GM23248 (cell line): Measurements from ENCODE around the gene DUS3L. TPM values are rescaled to one million over a fixed set of nuclear protein-coding genes. Genes with fewer than 3 reads are reported as not detected.

Experiments
- DNase-seq: peaks from one replicate; pipeline ENCODE4 v3.0.0-alpha.2; 2015
- H2AFZ ChIP-seq: fragments of 200-600 bp; sonication (generic); 2 replicates; pipeline ENCODE4 v1.6.1; 2016; ENCODE audit warnings: antibody characterized with exemption
- H3F3A ChIP-seq: fragments of 200-600 bp; sonication (generic); 2 replicates; pipeline ENCODE4 v1.6.1; 2016; ENCODE audit warnings: mild to moderate bottlenecking, antibody characterized with exemption, mixed run types; ENCODE audit not compliant: insufficient read depth
- H3K27ac ChIP-seq: fragments of 200-600 bp; sonication (generic); 2 replicates; pipeline ENCODE4 v1.5.1; 2016; ENCODE audit warnings: mild to moderate bottlenecking
- H3K27me3 ChIP-seq: fragments of 200-600 bp; sonication (generic); replicated peaks from 2 replicates; pipeline ENCODE4 v1.6.1; 2016; ENCODE audit warnings: mild to moderate bottlenecking; ENCODE audit not compliant: insufficient read depth
- H3K36me3 ChIP-seq: fragments of 200-600 bp; sonication (generic); 2 replicates; pipeline ENCODE4 v1.6.1; 2016; ENCODE audit warnings: low read depth, mild to moderate bottlenecking
- H3K4me1 ChIP-seq: fragments of 200-600 bp; sonication (generic); 2 replicates; pipeline ENCODE4 v1.6.1; 2016; ENCODE audit warnings: mild to moderate bottlenecking; ENCODE audit not compliant: insufficient read depth
- H3K4me2 ChIP-seq: fragments of 200-600 bp; sonication (generic); one replicate; pipeline ENCODE4 v1.6.1; 2016; ENCODE audit warnings: mild to moderate bottlenecking; ENCODE audit not compliant: unreplicated experiment
- H3K4me3 ChIP-seq: fragments of 200-600 bp; sonication (generic); 2 replicates; pipeline ENCODE4 v1.5.1; 2016; ENCODE audit warnings: mild to moderate bottlenecking
- H3K79me2 ChIP-seq: fragments of 200-600 bp; sonication (generic); 2 replicates; pipeline ENCODE4 v1.6.1; 2016; ENCODE audit warnings: mild to moderate bottlenecking; ENCODE audit not compliant: insufficient read depth
- H3K9ac ChIP-seq: fragments of 200-600 bp; sonication (generic); 2 replicates; pipeline ENCODE4 v1.6.1; 2016; ENCODE audit warnings: mild to moderate bottlenecking
- H3K9me2 ChIP-seq: fragments of 200-600 bp; sonication (generic); 2 replicates; pipeline ENCODE4 v1.6.1; 2016; ENCODE audit warnings: mixed run types, mild to moderate bottlenecking, moderate library complexity; ENCODE audit not compliant: insufficient read depth
- H3K9me3 ChIP-seq: fragments of 200-600 bp; sonication (generic); one replicate; pipeline ENCODE4 v1.6.1; 2017; ENCODE audit warnings: low read depth
- H4K20me1 ChIP-seq: fragments of 200-600 bp; sonication (generic); 2 replicates; pipeline ENCODE4 v1.6.0; 2016; ENCODE audit not compliant: insufficient read depth
- EZH2 ChIP-seq: fragments of 200-600 bp; sonication (generic); IDR thresholded peaks from 2 replicates; pipeline ENCODE4 v1.6.1; 2018; ENCODE audit warnings: antibody characterized with exemption, mild to moderate bottlenecking; ENCODE audit not compliant: insufficient read depth, poor library complexity, severe bottlenecking
- EZH2phosphoT487 ChIP-seq: fragments of 200-600 bp; sonication (generic); IDR thresholded peaks from 2 replicates; pipeline ENCODE4 v1.6.1; 2018; ENCODE audit warnings: antibody characterized with exemption, moderate library complexity, mild to moderate bottlenecking, low read depth; ENCODE audit not compliant: insufficient read depth
- WGBS, 2 experiments: methylation state at CpG; one replicate each; pipeline ENCODE4 v1.1.6; 2015 to 2017; ENCODE audit warnings: low lambda C conversion rate in 2 of 2, low coverage in 1 of 2; ENCODE audit errors: missing lambda C conversion rate in 2 of 2; 5-methylcytosine and 5-hydroxymethylcytosine counted together
- in situ Hi-C: fragments of 300-500 bp; cut with MboI; formaldehyde crosslinking; loops from 2 replicates; pipeline ENCODE4 v1.15.0; 2020
- polyA plus RNA-seq: library from polyadenylated mRNA; unstranded; fragments of >200 nt; fragmentation: Nextera tagmentation; extraction: Ambion mirVana; gene quantifications from 2 replicates; pipeline ENCODE4 v1.2.1, GENCODE V29; 2016
- total RNA-seq: library from RNA; depleted of rRNA; stranded (reverse); fragments of >200 nt; shearing (Covaris generic); gene quantifications from 2 replicates; pipeline ENCODE4 v1.2.3, GENCODE V29; 2014

Gene DUS3L
- total and polyA plus RNA-seq, 2 experiments from 2014 or later: 17.1 to 18.6 TPM

- 34 to 37% methylated on average over 16 to 17 of the region's 17 CpGs for WGBS, 2 experiments
- no peak overlapping the region for H3K4me3 ChIP-seq
- in situ Hi-C loops: no loop called here
- no peaks in the 10 kb centered on the region for H4K20me1 ChIP-seq
- no peak for TF ChIP-seq EZH2phosphoT487
- TF ChIP-seq EZH2: no peak
- H3K27ac ChIP-seq: no peak overlapping the region
- H3F3A ChIP-seq: no peaks in the 10 kb centered on the region
- no peaks in the 10 kb centered on the region for H3K9me3 ChIP-seq
- H3K79me2 ChIP-seq: no peaks in the 10 kb centered on the region
- no peak overlapping the region for H2AFZ ChIP-seq
- no peaks in the 10 kb centered on the region for H3K4me1 ChIP-seq
- H3K4me2 ChIP-seq: no peak overlapping the region
- H3K36me3 ChIP-seq: no peaks in the 10 kb centered on the region
- H3K9ac ChIP-seq: no peak overlapping the region
- DNase-seq: peak; percentile 82
- H3K9me2 ChIP-seq: no peaks in the 10 kb centered on the region
- no peaks in the 10 kb centered on the region for H3K27me3 ChIP-seq
These were observed 15.2 kb downstream of the DUS3L start for GRCh38 chr19:5775668-5776309.

- H3K4me2 ChIP-seq: no peak overlapping the region
- 49 to 51% methylated on average over 8 of the region's 8 CpGs for whole genome bisulfite sequencing, 2 experiments
- in situ Hi-C loops: no loop called here
These were observed 16.0 kb downstream of the DUS3L start for GRCh38 chr19:5774921-5775320.

GRCh38 chr19:5773276-5773675 is 17.7 kb downstream of the DUS3L start:
- Histone ChIP-seq H3K9me3 (no peaks in the 10 kb centered on the region), H4K20me1 (no peaks in the 10 kb centered on the region), H3K4me3 (no peak overlapping the region), H3K79me2 (no peaks in the 10 kb centered on the region), H3K9ac (peak overlapping the region; percentile 61), H3K9me2 (no peaks in the 10 kb centered on the region), H2AFZ (peak overlapping the region; percentile 81), H3K4me1 (no peaks in the 10 kb centered on the region), H3K27me3 (no peaks in the 10 kb centered on the region), H3K27ac (peak overlapping the region; percentile 51; the same call in 1 of the 2 replicates), H3K4me2 (no peak overlapping the region), H3F3A (no peaks in the 10 kb centered on the region), H3K36me3 (no peaks in the 10 kb centered on the region)
- in situ Hi-C loops: no loop called here
- TF ChIP-seq EZH2phosphoT487: no peak
- no peak for TF ChIP-seq EZH2
- WGBS, 2 experiments: 75 to 91% methylated on average over 5 of the region's 5 CpGs
- DNase-seq: no peak

More at GRCh38 chr19:5774921-5775320, 16.0 kb downstream of the DUS3L start:
- no peak overlapping the region for H3K4me3 ChIP-seq
- no peaks in the 10 kb centered on the region for H3K36me3 ChIP-seq
- no peaks in the 10 kb centered on the region for H3K79me2 ChIP-seq
- H3K4me1 ChIP-seq: no peaks in the 10 kb centered on the region
- no peak overlapping the region for H2AFZ ChIP-seq
- TF ChIP-seq EZH2phosphoT487 (no peak), EZH2 (no peak)
- no peaks in the 10 kb centered on the region for H3K9me3 ChIP-seq
- no peaks in the 10 kb centered on the region for H3K9me2 ChIP-seq
- no peaks in the 10 kb centered on the region for H3F3A ChIP-seq
- H3K27ac ChIP-seq: no peak overlapping the region
- DNase-seq: peak; percentile 47
- no peaks in the 10 kb centered on the region for H3K27me3 ChIP-seq
- H3K9ac ChIP-seq: no peak overlapping the region
- no peaks in the 10 kb centered on the region for H4K20me1 ChIP-seq

- in situ Hi-C loops: no loop called here
- WGBS, 2 experiments: 75 to 77% methylated on average over 15 to 19 of the region's 19 CpGs
These were observed 18.5 kb downstream of the DUS3L start for GRCh38 chr19:5772416-5772815.

More at GRCh38 chr19:5772416-5772815, 18.5 kb downstream of the DUS3L start:
- H3K27me3 ChIP-seq: no peaks in the 10 kb centered on the region
- H2AFZ ChIP-seq: 0 out of 2 replicates have a peak overlapping the region, but pooled peaks have one; percentile 81
- H3K4me2 ChIP-seq: no peak overlapping the region
- no peaks in the 10 kb centered on the region for H3K4me1 ChIP-seq
- H3K4me3 ChIP-seq: no peak overlapping the region
- TF ChIP-seq EZH2phosphoT487 (no peak), EZH2 (no peak)
- no peaks in the 10 kb centered on the region for H3F3A ChIP-seq
- H3K9me3 ChIP-seq: no peaks in the 10 kb centered on the region
- H3K27ac ChIP-seq: no peak overlapping the region
- H4K20me1 ChIP-seq: no peaks in the 10 kb centered on the region
- H3K79me2 ChIP-seq: no peaks in the 10 kb centered on the region
- H3K9ac ChIP-seq: no peak overlapping the region
- no peaks in the 10 kb centered on the region for H3K36me3 ChIP-seq
- no peaks in the 10 kb centered on the region for H3K9me2 ChIP-seq
- no peak for DNase-seq
